Gastrocnemius medialis (tissue), 4 donors: ENCODE measurements around the gene DNM2. TPM values are rescaled to one million over a fixed set of nuclear protein-coding genes. Genes with fewer than 3 reads are reported as not detected.
A peak's percentile ranks its signal among the peaks of the same experiment; 100 is the strongest.

ENCODE experiments used
- ATAC-seq, 2 donors: fragments of 150-250 bp; one replicate each; pipeline ENCODE4 v1.9.1; 2016
- DNase-seq, 2 donors: peaks; one replicate each; pipeline ENCODE4 v3.0.0-alpha.2; 2019
- H3K27ac ChIP-seq, 4 donors: fragments of 200-600 bp; sonication (generic); 1 replicate in 1 of 4; 2 replicates in 3 of 4; pipeline ENCODE4 v1.5.1; 2016 to 2018; ENCODE audit warnings: mild to moderate bottlenecking in 2 of 4, moderate library complexity in 1 of 4
- H3K27me3 ChIP-seq, 3 donors: fragments of 200-600 bp; sonication (generic) in 2 of 3; 1 replicate in 1 of 3; 2 replicates in 2 of 3; pipeline versions ENCODE4 v1.5.1 to v1.6.0; 2016 to 2019; ENCODE audit warnings: mild to moderate bottlenecking in 1 of 3, moderate library complexity in 1 of 3
- H3K36me3 ChIP-seq, 2 donors: fragments of 200-600 bp; sonication (generic) in 1 of 2; one replicate each; pipeline ENCODE4 v1.5.1; 2017 to 2018
- H3K4me1 ChIP-seq, 2 donors: fragments of 200-600 bp; sonication (generic) in 1 of 2; one replicate each; pipeline ENCODE4 v1.5.1; 2016 to 2017; ENCODE audit warnings: mild to moderate bottlenecking in 2 of 2
- H3K4me3 ChIP-seq, 4 donors: fragments of 200-600 bp; sonication (generic) in 3 of 4; 1 replicate in 1 of 4; 2 replicates in 3 of 4; pipeline ENCODE4 v1.5.1; 2016 to 2019; ENCODE audit warnings: mild to moderate bottlenecking in 2 of 4
- H3K9me3 ChIP-seq, 3 donors: fragments of 200-600 bp; sonication (generic) in 2 of 3; 1 replicate in 1 of 3; 2 replicates in 2 of 3; pipeline ENCODE4 v1.5.1; 2016 to 2019
- POLR2A ChIP-seq, 2 donors: fragments of 450-650 bp; IDR thresholded peaks; one replicate each; pipeline ENCODE4 v1.6.1; 2017; ENCODE audit warnings: antibody characterized with exemption in 2 of 2, mild to moderate bottlenecking in 2 of 2, moderate library complexity in 2 of 2
- in situ Hi-C, 4 donors: fragments of 200-750 bp; cut with MboI; loops; one replicate each; pipeline versions ENCODE4 v1.15.0 to v1.8.0; 2017; ENCODE audit warnings: low sequenced_read_pairs in 4 of 4
- intact Hi-C: fragments of 100-400 bp; cut with DNase I; formaldehyde crosslinking; loops from one replicate; pipeline ENCODE4 v1.15.1; 2023; ENCODE audit warnings: low total_unique reads
- total RNA-seq, 4 donors: library from RNA; depleted of rRNA; stranded (reverse); fragments of >200 nt; gene quantifications; one replicate each; pipeline versions ENCODE4 v1.1.0 to v1.2.3, GENCODE V29; 2016
- TF ChIP-seq, protein P1 (sequence below), 5 experiments: fragments of 450-650 bp in 3 of 5; fragments of 200-600 bp in 2 of 5; sonication (generic) in 2 of 5; IDR thresholded peaks in 4 of 5; conservative IDR thresholded peaks in 1 of 5; 1 replicate in 4 of 5; 2 replicates in 1 of 5; pipeline ENCODE4 v1.5.1; 2016 to 2019; ENCODE audit warnings: antibody characterized with exemption in 5 of 5, mild to moderate bottlenecking in 3 of 5, moderate library complexity in 3 of 5

Gene DNM2
- total RNA-seq, 4 donors from 2014 or later = 76.2 to 131 (median 108) TPM

DNA sequence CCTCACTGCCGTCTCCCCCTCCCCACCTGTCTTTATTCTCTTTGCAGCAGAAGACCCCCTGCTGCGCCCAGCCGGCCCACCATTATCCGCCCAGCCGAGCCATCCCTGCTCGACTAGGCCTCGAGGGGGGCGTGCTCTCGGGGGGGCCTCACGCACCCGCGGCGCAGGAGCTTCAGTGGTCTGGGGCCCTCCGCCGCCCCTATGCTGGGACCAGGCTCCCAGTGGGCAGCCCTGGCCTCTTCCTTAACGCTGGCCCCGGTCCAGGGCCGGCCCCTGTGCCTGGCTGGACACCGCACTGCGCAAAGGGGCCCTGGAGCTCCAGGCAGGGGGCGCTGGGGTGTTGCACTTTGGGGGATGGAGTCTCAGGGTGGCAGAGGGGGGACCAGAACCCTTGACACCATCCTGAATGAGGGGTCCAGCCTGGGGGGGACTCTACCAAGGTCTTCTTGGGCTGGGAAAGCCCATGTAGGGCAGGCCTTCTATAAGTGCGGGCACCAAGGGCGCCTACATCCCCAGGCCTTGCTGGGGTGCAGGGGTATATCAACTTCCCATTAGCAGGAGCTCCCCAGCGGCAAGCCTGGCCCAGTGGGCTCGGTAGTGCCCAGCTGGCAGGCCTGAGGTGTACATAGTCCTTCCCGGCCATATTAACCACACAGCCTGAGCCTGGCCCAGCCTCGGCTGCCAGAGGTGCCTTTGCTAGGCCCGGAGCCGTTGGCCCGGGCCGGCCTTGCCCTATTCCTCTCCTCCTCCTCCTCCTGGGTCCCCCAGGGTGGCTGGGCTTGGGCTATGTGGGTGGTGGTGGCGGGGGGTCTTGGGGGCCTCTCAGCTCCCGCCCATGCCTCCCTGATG lies 113.3 kb downstream of the DNM2 start:
- Histone ChIP-seq H3K4me3 (no peak overlapping the region), H3K36me3 (peaks cover 0 to 56% of the 10 kb centered on the region in 2 donors), H3K27ac (peak overlapping the region in 2 of 4 donors; percentile 16 to 38), H3K27me3 (no peaks in the 10 kb centered on the region), H3K4me1 (peaks cover 0 to 6% of the 10 kb centered on the region in 2 donors), H3K9me3 (no peaks in the 10 kb centered on the region)
- no peak for ATAC-seq
- no peak for DNase-seq
- intact Hi-C loops (loop anchor here (10.0 kb wide), 1 partner anchor 266 kb away; the partner anchor contains the start of genes CDKN2D and KRI1), in situ Hi-C loops (no loop called here)
- TF ChIP-seq, protein P1, sequence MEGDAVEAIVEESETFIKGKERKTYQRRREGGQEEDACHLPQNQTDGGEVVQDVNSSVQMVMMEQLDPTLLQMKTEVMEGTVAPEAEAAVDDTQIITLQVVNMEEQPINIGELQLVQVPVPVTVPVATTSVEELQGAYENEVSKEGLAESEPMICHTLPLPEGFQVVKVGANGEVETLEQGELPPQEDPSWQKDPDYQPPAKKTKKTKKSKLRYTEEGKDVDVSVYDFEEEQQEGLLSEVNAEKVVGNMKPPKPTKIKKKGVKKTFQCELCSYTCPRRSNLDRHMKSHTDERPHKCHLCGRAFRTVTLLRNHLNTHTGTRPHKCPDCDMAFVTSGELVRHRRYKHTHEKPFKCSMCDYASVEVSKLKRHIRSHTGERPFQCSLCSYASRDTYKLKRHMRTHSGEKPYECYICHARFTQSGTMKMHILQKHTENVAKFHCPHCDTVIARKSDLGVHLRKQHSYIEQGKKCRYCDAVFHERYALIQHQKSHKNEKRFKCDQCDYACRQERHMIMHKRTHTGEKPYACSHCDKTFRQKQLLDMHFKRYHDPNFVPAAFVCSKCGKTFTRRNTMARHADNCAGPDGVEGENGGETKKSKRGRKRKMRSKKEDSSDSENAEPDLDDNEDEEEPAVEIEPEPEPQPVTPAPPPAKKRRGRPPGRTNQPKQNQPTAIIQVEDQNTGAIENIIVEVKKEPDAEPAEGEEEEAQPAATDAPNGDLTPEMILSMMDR (IDR thresholded peaks at IDR 0.05 in 4 of 5, conservative IDR thresholded peaks at IDR 0.05 in 1 of 5) = no peak
- TF ChIP-seq POLR2A (IDR thresholded peaks at IDR 0.05) = no peak

DNA sequence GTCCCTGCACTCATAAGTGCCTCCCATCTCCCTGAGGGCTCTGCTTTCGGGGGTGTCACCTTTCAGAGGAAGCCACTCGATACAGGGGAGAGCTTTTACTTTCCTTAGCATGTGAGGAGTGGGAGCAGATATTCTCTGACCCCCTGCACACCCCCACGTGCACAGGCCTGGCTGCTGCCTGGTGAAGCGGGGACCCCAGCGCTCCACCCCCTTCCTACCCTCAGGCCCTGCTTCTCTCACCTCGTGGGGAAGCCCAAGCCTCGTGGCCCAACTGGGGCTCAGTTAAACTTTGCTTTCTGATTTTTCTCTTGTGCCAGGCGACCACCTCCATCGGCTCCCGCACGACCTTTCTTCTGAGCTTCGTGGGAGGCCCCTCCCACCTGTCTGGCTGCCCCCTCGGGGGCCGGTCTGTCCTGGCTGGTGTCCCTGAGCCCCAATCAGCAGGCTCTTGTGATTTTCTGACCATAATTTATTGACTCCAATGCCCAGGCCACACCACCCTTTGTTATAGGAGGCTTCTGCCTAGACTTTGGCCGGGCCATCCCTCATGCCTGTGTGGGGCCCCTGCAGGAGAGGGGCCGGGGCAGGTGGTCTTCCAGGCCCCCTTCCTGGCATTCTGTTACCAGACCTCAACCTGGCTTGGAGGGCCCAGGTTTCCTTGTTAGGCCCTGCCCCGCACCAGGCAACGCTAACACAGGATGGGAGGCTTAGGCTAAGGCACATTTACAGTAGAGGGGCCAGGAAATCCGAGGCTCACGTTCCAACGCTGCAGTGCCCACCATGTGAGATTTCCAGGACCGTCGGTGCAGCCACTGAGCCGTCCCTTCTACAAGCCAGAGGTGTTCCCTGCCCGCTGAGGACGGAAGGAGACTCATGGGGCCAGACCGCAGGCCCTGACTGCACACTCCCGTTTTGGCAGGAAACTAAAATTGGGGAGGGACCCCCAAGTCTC lies 114.4 kb downstream of the DNM2 start:
- TF ChIP-seq, protein P1 (IDR thresholded peaks at IDR 0.05 in 4 of 5, conservative IDR thresholded peaks at IDR 0.05 in 1 of 5) = no peak
- TF ChIP-seq POLR2A (IDR thresholded peaks at IDR 0.05) = no peak
- in situ Hi-C loops = no loop called here
- intact Hi-C loops = loop anchor here (10.0 kb wide), 1 partner anchor 267 kb away; the partner anchor contains the start of genes CDKN2D and KRI1
- H3K9me3 ChIP-seq = peaks cover 0 to 4% (median 2%) of the 10 kb centered on the region in 3 donors
- peaks cover 0 to 44% of the 10 kb centered on the region in 2 donors for H3K36me3 ChIP-seq
- no peak overlapping the region for H3K4me3 ChIP-seq
- peaks cover 6 to 10% of the 10 kb centered on the region in 2 donors for H3K4me1 ChIP-seq
- H3K27me3 ChIP-seq = no peaks in the 10 kb centered on the region
- H3K27ac ChIP-seq = peak overlapping the region in 1 of 4 donors; percentile 38
- DNase-seq (no peak), ATAC-seq (no peak)

DNA sequence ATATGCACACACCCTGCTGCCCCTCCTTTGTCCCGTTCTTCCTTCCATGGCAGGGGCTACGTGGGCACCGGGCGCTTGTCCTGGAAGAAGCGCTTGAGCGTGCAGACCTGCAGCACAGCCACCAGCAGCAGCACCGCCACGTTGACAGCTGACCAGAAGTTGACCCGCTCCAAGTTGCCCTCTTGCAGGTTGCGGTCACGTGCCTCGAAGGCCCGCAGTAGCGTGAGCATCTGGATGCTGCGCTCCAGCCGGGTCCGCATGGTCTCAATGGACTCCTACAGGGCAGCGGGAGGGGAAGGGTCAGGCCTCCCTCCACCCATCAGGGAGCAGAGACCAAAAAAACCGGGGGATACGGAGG lies 115.0 kb downstream of the DNM2 start:
- DNase-seq (no peak), ATAC-seq (no peak)
- Histone ChIP-seq H3K4me1 (peaks cover 6 to 10% of the 10 kb centered on the region in 2 donors), H3K27ac (peak overlapping the region in 1 of 4 donors; percentile 100), H3K27me3 (no peaks in the 10 kb centered on the region), H3K9me3 (peaks cover 0 to 4% (median 2%) of the 10 kb centered on the region in 3 donors), H3K36me3 (peaks cover 0 to 43% of the 10 kb centered on the region in 2 donors), H3K4me3 (no peak overlapping the region)
- TF ChIP-seq, protein P1 (IDR thresholded peaks at IDR 0.05 in 4 of 5, conservative IDR thresholded peaks at IDR 0.05 in 1 of 5) = no peak
- TF ChIP-seq POLR2A (IDR thresholded peaks at IDR 0.05) = no peak
- in situ Hi-C loops (no loop called here), intact Hi-C loops (loop anchor here (10.0 kb wide), 1 partner anchor 268 kb away; the partner anchor contains the start of genes CDKN2D and KRI1)

DNA sequence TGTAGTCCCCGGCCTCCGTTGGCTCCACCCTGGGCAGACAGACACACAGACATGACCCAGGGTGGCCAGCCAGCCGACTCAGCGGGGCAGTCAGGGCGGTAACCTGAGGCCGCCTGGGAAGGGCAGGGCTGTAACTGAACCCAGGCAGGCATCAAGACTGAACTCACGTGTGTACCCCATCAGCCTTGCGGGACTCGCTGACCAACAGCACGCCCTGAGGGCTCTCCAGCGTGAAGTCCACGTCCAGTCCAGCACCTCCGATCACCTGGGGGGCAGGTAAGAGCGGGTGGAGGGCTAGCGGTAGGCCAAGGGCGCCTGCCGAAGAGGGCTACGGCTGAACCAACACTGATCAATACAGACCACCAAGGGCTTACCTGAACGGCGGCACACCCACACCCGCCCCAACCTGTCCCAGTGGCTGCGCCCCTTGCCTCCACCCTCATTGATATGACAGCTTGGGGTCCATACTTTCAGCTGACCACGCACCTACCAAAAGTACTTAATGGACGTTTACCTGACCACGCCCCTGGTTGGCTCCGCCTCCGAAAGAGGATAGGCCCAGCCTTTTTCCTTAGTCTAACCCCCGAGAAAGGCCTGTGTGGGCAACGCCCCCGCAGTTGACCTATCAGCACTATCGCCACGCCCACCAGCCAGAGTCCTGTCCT lies 117.3 kb downstream of the DNM2 start:
- DNase-seq = peak; percentile 59 to 100
- intact Hi-C loops = loop anchor here (1.0 to 10.0 kb wide), 3 partner anchors 118 to 270 kb away; partner anchors contain the start of genes CDKN2D, KRI1 and QTRT1
- Histone ChIP-seq H3K36me3 (peaks cover 0 to 31% of the 10 kb centered on the region in 2 donors), H3K9me3 (peaks cover 0 to 4% (median 2%) of the 10 kb centered on the region in 3 donors), H3K27me3 (no peaks in the 10 kb centered on the region), H3K4me3 (peak overlapping the region; percentile 73 to 87 (median 80)), H3K27ac (peak overlapping the region; percentile 95 to 100 (median 98)), H3K4me1 (peaks cover 6 to 10% of the 10 kb centered on the region in 2 donors)
- TF ChIP-seq, protein P1 (IDR thresholded peaks at IDR 0.05 in 4 of 5, conservative IDR thresholded peaks at IDR 0.05 in 1 of 5) = no peak
- peak in 1 of 2 donors; percentile 19 for TF ChIP-seq POLR2A (IDR thresholded peaks at IDR 0.05)
- in situ Hi-C loops = no loop called here
- ATAC-seq = peak; percentile 24
